HG03108 (cell line): ENCODE results near the gene PAX2.

Experiments used
- ATAC-seq: cut with Tn5 transposase; IDR thresholded peaks from one replicate; pipeline ENCODE4 v1.9.1; 2021; ENCODE audit warnings: moderate library complexity; ENCODE audit not compliant: unreplicated experiment

PAX2 gene

DNA sequence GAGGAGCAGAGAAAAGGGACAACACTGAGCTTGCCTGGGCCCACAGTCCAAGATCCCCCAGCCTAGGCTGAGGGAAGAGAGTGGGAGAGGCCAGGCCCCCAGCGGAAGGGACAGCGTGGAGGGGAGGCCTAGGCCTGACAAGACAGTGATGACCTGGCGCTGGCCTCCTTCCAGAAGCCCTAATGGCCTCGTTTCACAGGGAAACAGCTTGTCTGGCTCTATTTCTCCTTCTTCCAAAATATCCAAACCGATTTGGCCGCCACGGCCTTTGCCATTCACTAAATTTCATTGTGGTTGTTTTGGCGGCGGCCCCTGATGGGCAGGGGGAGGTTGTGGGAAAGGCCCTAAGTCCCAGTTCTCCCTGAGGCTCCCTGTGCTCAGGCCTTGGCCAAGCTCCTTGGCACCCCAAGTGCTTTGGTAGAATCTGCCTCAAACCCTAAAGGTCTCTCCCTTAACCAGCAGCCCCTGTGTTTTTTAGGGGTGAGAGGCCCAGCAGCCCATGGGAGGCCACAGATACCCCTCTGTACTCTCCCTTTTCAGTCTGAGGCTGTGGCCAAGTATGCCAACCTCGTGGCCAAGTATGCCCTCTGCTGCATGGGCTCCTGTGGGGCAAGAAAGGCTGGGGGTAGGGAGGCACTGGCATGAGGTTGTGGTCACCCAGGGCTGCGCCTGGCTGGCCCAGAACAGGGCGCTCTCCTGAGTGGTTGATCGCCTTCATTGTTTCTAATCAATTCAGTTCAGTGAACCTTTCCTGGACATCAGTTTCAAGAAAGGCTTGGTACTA is 37.3 kb downstream of the PAX2 start:
- ATAC-seq, result no peak

DNA sequence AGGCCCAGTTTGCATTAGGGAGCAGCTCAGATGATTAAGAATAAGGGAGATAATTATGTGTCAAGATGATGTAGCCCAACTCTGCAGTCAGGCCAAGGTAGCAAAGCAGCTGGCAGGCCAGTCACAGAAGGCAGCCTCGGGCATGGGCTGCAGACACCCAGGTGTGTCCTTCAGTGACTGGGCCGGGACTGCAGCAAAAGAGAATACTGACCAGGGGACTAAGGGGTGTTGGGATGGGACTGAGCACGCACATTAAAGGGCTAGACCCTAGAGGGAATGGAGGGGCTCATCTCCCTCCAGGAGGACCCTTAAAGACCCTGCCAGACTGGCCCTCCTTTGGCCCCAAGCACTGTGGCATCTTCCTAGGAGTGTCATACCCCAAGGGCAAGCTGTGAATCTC is 38.7 kb downstream of the PAX2 start:
- ATAC-seq, result no peak

DNA sequence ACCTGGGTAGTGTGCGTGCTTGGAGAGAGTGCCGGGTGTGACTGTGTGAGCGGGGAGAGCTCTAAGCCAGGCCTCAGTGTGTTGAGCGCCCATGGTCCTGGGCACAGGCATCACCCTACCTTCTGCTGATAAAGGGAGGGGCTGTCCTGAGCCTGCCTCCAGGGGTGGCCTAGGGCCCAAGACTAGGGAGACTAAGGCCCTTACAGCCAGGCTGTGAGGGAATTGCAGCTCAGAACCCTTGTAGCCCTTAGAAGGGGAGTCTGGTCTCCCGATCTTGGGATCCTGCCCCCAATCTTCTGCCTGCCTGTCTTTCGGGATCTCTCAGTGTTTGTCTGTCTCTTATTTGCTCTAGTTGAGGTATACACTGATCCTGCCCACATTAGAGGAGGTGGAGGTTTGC is 41.2 kb downstream of the PAX2 start:
- ATAC-seq, result no peak

DNA sequence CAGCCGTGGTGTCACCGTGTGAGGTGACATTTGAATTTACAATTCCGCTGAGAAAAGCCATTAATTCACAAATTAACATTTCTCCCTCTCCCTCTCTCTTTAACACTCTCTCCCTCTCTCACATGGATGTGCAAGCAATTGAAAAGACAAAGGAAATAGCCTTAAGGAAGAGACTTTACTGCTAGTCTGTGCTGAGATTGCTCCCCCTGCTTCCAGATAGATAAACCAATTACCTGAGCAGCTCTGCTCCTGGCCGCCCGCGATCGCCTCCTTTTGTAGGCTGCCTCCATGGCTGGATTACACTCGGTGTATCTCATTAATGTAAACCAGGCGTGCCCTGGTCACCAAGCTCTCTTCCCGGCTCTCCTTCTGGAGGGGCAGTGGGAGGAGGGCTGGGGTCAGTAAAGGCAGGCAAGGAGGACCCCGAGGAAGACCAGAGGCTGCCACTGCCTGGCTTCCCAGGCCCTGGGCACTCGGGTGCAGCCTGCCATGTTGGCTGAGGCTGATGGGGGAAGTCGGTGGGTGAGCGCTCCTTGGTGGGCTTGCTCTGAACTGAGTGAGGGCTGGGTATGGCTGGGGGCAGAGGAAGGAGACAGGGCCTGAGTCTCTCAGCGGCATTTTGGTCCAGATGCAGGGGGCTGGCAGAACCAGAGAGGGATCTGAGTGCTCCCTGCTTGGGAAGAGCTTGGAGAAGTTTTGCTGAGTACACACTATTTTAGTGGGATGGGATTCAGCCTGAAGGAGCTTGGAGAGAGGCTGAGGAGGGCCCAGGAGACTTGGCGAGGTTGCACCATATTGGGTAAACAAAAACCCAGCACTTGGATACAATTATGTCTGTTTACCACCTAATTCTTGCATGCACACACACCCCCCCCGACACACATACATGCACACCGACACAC is 42.9 kb downstream of the PAX2 start:
- ATAC-seq, result no peak

DNA sequence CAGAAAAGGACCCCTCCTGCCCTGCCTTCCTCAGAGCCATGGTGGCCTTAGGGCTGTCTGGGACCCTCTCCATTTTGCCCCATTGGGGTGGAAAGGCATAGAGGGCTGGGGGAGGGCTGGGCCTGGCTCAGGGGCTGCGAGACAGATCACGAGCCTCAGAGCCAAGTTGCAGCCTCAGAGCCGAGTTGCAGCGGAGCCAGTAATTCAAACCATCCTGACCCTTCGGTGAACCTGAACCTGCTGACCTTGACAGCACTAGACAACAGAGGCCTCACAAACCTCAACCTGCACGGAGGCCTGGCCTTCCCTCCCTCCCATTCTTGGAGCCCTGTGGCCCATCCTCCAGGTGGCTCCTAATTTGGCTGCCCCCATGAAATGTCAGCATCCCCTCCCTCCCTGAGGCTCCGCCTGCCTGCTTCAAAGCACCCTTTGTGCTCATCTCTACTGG is 45.4 kb downstream of the PAX2 start:
- no peak for ATAC-seq

DNA sequence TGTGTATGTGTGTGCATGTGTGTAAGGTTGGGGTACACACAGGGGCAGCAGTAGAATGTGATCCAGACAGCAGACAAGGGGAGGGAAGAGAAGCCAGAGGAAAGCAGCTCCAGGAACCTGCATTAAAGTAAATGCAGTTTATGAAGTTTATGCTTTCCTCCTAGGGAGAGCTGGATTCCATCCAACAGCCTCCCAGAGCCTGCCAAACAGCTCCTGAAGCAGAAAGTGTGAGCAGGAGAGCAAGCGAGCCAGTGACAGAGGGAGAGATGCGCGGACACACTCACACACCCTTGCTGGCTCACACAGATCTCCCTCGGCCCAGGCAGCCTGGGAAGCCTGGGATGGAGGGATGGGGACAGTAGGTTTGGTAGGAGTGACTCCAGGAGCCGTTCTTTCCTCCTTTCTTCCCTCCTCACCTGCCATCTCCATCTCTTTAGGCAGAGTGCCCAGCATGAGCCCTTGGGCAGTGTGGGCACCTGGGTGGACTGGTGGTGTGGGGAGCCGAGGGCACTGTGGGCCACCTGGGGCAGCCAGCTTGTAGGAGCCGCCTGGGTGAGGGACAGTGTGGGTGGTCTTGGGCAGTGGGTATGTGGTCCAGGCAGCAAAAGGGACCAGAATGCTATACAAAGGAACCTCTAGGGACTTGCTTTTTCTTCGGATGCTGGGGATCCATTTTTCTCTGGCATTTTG is 46.1 kb downstream of the PAX2 start:
- ATAC-seq, result no peak

DNA sequence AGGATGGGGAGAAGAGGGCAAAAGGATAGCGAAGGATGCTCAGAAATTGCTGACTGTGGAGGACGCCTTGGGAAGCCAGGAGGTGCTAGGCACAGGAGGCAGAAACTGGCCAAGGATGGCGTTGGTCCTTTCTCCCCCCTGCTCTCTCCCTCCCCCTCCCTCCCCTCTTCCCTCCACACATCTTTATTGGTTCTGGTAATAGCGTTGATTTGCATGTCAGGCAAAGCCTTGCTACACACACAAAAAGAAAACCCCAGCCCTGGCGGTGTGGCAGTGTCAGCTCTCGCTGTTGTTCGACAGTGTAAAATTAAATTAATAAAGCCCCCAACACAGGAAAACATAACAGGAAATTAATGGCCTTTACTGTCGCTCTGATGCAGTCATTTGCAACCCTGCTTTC is 47.2 kb downstream of the PAX2 start:
- ATAC-seq, result no peak

DNA sequence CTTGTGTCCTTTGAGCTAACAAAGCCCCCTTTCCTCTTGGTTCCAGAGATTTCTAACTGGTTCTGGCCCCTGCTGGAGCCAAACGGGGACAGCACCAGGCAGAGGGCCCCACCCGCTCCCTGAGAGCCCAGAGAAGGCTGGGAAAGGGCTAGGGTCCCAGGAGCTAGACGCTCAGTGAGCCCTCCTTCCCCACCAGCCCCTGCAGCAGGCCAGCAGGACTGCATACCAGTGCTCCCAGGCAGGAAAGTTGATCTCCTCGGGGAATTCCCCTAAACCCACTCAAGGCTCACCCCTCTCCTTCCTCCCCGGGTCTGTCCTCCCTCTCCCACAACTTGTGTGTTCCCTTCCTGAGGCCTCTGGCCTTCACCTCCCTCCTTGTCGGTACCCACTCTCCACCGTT is 47.7 kb downstream of the PAX2 start:
- ATAC-seq, result no peak

DNA sequence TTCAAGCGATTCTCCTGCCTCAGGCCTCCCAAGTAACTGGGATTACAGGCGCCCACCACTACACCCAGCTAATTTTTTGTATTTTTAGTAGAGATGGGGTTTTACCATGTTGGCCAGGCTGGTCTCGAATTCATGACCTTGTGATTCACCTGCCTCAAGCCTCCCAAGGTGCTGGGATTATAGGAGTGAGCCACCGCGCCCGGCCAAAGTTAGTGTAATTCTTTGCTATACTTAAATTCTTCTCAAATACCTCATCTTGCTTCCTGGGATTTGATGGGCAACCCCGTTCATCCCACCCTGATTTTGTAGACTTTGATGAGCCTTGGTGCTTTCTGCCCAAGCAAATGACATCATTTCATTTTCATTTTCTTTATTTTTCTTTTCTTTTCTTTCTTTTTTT is 54.5 kb downstream of the PAX2 start:
- ATAC-seq, result no peak

DNA sequence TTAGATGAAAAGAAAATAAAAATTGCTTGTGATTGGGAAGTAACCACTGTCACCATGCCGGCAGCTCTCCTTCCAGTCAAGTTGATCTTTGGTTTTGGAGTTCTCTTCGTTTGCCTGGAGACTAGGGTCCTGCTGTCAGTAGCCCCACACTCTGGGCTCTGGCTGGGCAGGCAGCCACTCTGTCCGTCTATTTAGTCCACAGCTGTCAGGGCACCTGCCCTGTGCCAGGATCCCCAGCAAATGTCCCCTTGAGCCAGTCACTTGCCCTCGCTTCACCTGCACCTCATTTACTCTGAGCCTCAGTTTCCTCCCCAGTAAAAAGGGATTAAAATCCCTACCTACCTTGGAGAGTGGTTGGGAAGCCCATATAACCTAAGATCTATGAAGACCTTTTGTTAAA is 55.5 kb downstream of the PAX2 start:
- ATAC-seq, result no peak

DNA sequence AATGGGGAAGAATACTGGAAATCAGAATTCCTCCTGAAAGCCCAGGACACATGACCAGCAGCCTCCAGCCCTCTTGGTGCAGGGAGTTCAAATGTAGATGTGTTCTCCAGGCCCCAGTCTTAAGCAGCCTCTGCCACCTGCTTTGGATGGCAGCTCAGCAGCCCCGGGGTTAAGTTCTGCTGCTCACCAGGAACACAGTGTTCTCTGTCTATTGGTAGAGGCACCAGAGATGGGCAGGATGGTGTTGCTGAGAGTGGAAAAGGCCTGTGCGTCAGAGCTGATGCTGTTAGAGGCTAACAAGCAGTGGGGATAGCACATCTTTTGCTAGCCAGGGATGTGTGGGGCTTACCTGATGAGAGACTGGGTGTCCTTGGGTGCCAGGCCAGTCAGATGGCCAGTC is 56.8 kb downstream of the PAX2 start:
- no peak for ATAC-seq

DNA sequence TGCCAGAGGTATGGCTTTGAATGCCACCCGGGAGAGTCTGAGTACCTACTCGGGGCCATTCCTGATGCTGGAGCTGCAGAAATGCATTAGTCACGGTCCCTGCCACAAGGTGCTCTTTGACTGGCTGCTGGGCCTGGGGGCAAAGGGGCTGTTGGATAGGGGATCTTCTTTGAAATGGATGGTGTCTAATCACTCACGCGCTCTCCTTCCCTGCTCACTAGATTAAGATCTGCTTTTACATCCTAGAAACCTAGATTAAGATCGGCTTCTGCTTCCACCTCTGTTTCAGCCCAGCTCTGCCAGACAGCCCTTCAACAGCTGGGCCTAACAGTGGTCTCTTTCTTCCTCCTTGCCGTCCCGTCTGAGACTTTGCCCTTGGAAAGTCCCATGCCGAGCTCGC is 57.2 kb downstream of the PAX2 start:
- no peak for ATAC-seq

DNA sequence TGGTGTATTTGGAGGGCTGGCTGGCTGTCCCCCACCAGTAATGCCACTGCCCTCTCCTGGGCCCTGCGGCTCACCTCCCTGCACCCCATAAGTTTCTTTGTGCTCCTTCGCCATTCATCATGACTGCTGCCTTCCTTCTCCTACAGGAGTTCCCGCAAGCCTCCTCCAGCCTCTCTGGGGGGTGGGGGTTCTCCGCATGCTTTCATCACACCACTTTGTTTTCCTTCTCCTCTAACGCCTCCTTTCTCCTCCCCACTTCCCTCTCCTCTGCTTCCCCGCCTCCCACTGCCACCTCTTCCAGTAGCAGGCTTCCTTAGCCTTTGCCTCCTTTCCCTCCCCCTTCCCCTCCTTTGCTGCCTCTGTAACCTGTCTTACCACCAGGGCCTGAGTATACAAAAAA is 58.1 kb downstream of the PAX2 start:
- ATAC-seq, result no peak

DNA sequence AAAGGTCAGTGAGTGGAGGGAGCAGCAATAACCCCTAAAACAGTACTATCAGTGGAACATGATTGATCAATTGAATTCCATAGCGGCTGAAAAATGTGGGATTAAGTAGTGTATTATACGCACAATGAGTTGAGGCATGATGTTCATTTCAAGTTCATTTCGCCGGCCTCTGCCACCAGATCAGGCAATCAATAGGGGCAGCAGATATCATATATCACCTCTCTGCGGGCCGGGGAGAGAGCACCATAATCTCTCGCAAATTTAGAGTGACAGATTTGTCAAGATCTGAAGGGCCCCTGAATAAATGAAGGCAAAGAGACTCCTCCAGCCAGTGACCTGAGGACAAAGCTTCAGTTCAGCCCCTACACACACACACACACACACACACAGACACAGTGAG is 58.5 kb downstream of the PAX2 start:
- no peak for ATAC-seq

DNA sequence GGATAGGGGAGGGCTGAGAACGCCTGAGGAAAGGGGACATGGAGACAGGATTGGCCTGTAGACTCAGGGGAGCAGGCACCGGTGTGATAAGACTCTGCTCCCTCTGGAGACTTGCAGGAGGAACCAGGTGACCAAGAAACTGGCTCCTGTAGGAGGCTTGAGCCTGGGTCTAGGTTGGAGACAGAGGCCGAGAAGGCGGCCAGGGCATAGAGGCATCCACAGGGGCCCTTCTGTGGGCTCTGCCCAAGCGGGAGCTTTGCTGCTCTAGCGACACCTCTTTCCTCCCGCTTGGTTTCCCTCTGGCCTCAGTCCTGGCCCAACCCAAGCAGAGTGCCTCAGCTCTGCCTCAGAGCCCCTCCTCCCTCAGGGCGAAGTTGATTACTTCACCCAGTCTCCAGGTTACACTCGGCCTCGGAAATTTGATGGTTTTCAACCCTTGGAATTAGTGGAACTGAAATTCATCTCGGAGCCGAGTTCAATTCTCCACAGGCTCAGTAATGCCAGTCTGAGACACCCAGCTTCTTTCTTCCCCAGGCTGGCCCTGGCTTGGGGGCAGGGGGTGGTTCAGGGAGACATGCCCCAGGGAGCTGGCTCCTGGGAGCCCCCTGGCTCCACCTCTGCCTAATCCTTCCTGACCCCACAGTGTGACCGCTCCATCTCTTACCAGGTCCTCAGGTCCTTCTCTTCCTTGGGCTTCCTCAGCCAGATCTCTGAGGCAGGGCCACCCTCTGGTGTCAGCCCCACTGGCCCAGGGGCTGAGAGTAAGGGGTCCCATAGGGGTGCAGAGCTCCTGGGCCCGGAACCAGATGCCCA is 60.4 kb downstream of the PAX2 start:
- ATAC-seq, result no peak

DNA sequence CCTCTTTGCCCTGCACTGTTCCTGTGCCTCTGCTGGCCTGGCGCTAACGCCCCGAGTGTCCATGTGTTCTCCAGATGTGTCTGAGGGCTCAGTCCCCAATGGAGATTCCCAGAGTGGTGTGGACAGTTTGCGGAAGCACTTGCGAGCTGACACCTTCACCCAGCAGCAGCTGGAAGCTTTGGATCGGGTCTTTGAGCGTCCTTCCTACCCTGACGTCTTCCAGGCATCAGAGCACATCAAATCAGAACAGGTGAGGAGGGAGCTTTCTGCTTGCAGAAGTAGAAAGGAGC is 60.9 kb downstream of the PAX2 start:
- no peak for ATAC-seq

DNA sequence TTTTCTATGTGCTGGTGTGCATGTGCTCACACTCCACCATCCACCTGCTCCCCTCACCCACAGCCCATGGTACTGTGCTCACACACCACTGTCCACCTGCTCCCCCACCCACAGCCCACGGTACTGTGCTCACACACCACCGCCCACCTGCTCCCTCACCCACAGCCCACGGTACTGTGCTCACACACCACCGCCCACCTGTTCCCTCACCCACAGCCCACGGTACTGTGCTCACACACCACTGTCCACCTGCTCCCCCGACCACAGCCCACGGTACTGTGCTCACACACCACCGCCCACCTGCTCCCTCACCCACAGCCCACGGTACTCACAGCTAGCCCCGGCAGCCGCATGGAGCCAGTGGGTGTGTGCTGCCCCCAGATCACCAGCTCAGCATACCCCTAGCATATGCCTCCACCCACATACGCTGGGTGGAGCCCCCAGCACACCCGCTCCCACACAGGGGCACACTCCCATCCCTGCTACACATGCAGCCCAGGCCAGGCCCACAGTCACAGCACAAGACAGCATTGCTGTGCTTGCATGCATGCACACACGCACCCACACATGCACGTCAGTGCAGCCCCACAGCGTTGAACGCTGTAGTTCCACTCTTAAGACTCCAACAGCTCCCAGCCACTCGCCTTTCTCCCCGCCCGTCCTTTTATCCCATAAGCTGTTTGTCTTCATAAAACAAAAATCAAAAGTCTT is 62.0 kb downstream of the PAX2 start:
- no peak for ATAC-seq

DNA sequence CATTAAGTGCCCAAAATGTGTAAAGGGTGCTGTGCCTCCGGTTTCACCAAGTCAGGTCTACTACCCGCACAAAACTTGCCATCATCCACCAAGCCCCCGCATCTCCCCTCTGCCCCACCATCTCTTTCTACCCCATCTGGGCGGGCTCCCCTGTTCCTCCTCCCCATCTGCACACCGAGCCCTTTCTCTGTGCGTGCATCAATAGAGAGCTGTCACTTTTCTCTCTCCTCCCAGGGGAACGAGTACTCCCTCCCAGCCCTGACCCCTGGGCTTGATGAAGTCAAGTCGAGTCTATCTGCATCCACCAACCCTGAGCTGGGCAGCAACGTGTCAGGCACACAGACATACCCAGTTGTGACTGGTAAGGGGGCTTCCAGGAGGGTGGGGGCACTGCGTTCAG is 63.5 kb downstream of the PAX2 start:
- ATAC-seq, result no peak

DNA sequence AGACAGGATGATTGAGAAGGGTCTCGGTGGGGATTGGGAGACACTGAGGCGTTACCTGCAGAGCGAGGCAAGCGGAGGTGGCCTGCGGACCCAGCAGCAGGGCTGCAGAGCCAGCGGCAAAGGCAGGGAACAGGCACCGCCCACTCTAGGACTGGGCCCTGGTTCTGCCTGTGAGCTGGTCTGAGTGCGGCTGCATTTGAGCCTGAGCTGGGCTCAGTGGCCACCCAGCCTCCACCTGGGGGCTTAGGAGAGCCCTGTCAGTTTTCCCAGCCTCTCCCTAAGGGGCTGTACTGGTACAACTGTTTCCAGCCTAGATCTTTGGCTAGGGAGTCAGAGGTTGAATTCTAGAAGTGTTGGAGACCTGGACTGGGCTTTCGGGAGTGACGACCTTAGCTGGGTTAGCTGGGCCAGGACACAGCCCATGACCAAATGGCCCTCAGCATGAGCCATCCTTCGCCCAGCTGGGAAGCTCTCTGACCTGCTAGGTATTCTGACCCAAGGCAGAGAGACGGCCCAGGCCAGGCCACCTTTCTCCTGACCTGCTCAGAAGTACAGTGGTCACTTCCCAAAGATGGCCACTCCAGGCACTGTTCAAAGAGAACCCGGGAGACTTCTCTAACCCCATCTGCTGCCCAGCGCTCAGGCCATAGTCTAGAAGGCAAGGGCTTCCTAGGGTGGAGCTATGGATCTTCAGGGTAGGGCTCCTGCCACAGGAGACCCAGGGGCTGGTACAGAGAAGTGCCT is 64.9 kb downstream of the PAX2 start:
- ATAC-seq, result no peak

DNA sequence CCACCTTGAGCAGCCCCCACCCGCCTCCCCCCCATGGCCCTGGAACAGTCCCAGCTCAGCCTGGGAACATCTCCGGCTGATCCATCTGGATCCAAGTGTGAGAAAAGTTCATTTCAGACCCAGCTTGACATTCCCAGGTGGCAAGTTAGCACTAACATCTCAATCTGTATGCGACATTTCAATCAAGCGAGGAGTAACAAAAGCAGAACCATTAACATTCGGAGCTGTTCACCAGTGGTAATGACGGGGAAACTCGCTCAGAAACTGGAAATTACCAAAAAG is 65.4 kb downstream of the PAX2 start:
- no peak for ATAC-seq
